GM23248 (cell line): ENCODE results near the gene TFF1. TPM values are rescaled to one million over a fixed set of nuclear protein-coding genes. Genes with fewer than 3 reads are reported as not detected.

ENCODE experiments used
- DNase-seq: peaks from one replicate; pipeline ENCODE4 v3.0.0-alpha.2; 2015
- H2AFZ ChIP-seq: fragments of 200-600 bp; sonication (generic); 2 replicates; pipeline ENCODE4 v1.6.1; 2016; ENCODE audit warnings: antibody characterized with exemption
- H3F3A ChIP-seq: fragments of 200-600 bp; sonication (generic); 2 replicates; pipeline ENCODE4 v1.6.1; 2016; ENCODE audit warnings: mild to moderate bottlenecking, antibody characterized with exemption, mixed run types; ENCODE audit not compliant: insufficient read depth
- H3K27ac ChIP-seq: fragments of 200-600 bp; sonication (generic); 2 replicates; pipeline ENCODE4 v1.5.1; 2016; ENCODE audit warnings: mild to moderate bottlenecking
- H3K27me3 ChIP-seq: fragments of 200-600 bp; sonication (generic); replicated peaks from 2 replicates; pipeline ENCODE4 v1.6.1; 2016; ENCODE audit warnings: mild to moderate bottlenecking; ENCODE audit not compliant: insufficient read depth
- H3K36me3 ChIP-seq: fragments of 200-600 bp; sonication (generic); 2 replicates; pipeline ENCODE4 v1.6.1; 2016; ENCODE audit warnings: low read depth, mild to moderate bottlenecking
- H3K4me1 ChIP-seq: fragments of 200-600 bp; sonication (generic); 2 replicates; pipeline ENCODE4 v1.6.1; 2016; ENCODE audit warnings: mild to moderate bottlenecking; ENCODE audit not compliant: insufficient read depth
- H3K4me2 ChIP-seq: fragments of 200-600 bp; sonication (generic); one replicate; pipeline ENCODE4 v1.6.1; 2016; ENCODE audit warnings: mild to moderate bottlenecking; ENCODE audit not compliant: unreplicated experiment
- H3K4me3 ChIP-seq: fragments of 200-600 bp; sonication (generic); 2 replicates; pipeline ENCODE4 v1.5.1; 2016; ENCODE audit warnings: mild to moderate bottlenecking
- H3K79me2 ChIP-seq: fragments of 200-600 bp; sonication (generic); 2 replicates; pipeline ENCODE4 v1.6.1; 2016; ENCODE audit warnings: mild to moderate bottlenecking; ENCODE audit not compliant: insufficient read depth
- H3K9ac ChIP-seq: fragments of 200-600 bp; sonication (generic); 2 replicates; pipeline ENCODE4 v1.6.1; 2016; ENCODE audit warnings: mild to moderate bottlenecking
- H3K9me2 ChIP-seq: fragments of 200-600 bp; sonication (generic); 2 replicates; pipeline ENCODE4 v1.6.1; 2016; ENCODE audit warnings: mixed run types, mild to moderate bottlenecking, moderate library complexity; ENCODE audit not compliant: insufficient read depth
- H3K9me3 ChIP-seq: fragments of 200-600 bp; sonication (generic); one replicate; pipeline ENCODE4 v1.6.1; 2017; ENCODE audit warnings: low read depth
- H4K20me1 ChIP-seq: fragments of 200-600 bp; sonication (generic); 2 replicates; pipeline ENCODE4 v1.6.0; 2016; ENCODE audit not compliant: insufficient read depth
- EZH2 ChIP-seq: fragments of 200-600 bp; sonication (generic); IDR thresholded peaks from 2 replicates; pipeline ENCODE4 v1.6.1; 2018; ENCODE audit warnings: antibody characterized with exemption, mild to moderate bottlenecking; ENCODE audit not compliant: insufficient read depth, poor library complexity, severe bottlenecking
- EZH2phosphoT487 ChIP-seq: fragments of 200-600 bp; sonication (generic); IDR thresholded peaks from 2 replicates; pipeline ENCODE4 v1.6.1; 2018; ENCODE audit warnings: antibody characterized with exemption, moderate library complexity, mild to moderate bottlenecking, low read depth; ENCODE audit not compliant: insufficient read depth
- WGBS, 2 experiments: methylation state at CpG; one replicate each; pipeline ENCODE4 v1.1.6; 2015 to 2017; ENCODE audit warnings: low lambda C conversion rate in 2 of 2, low coverage in 1 of 2; ENCODE audit errors: missing lambda C conversion rate in 2 of 2; 5-methylcytosine and 5-hydroxymethylcytosine counted together
- in situ Hi-C: fragments of 300-500 bp; cut with MboI; formaldehyde crosslinking; loops from 2 replicates; pipeline ENCODE4 v1.15.0; 2020
- polyA plus RNA-seq: library from polyadenylated mRNA; unstranded; fragments of >200 nt; fragmentation: Nextera tagmentation; extraction: Ambion mirVana; gene quantifications from 2 replicates; pipeline ENCODE4 v1.2.1, GENCODE V29; 2016
- total RNA-seq: library from RNA; depleted of rRNA; stranded (reverse); fragments of >200 nt; shearing (Covaris generic); gene quantifications from 2 replicates; pipeline ENCODE4 v1.2.3, GENCODE V29; 2014

Gene TFF1
- total and polyA plus RNA-seq, 2 experiments from 2014 or later: not detected

DNA sequence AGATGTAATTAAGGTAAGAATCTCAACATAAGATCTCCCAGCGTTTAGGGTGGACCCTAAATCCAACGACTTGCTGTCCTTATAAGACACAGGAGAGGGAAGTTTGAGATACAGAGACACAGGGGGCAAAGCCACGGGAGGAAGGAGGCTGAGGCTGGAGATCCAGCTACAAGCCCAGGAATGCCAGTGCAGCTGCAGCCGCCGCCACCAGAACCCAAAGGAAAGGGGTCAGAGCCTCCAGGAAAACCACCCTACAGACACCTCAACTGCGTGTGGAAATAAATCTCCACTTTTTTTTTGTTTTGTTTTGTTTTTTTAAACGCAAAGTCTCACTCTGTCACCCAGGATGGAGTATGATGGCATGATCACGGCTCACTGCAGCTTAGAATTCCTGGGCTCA, 12.1 kb upstream of the TFF1 start:
- H3F3A ChIP-seq: no peaks in the 10 kb centered on the region
- H3K9ac ChIP-seq: no peak overlapping the region
- no peaks in the 10 kb centered on the region for H3K4me1 ChIP-seq
- no peak for TF ChIP-seq EZH2phosphoT487
- no peak for TF ChIP-seq EZH2
- no peak for DNase-seq
- WGBS, 2 experiments: 30 to 31% methylated on average over 8 of the region's 8 CpGs
- H3K27ac ChIP-seq: no peak overlapping the region
- H4K20me1 ChIP-seq: no peaks in the 10 kb centered on the region
- no peaks in the 10 kb centered on the region for H3K79me2 ChIP-seq
- H3K36me3 ChIP-seq: no peaks in the 10 kb centered on the region
- no peaks in the 10 kb centered on the region for H3K9me2 ChIP-seq
- H3K9me3 ChIP-seq: no peaks in the 10 kb centered on the region
- H3K4me2 ChIP-seq: no peak overlapping the region
- in situ Hi-C loops: no loop called here
- H3K4me3 ChIP-seq: no peak overlapping the region
- H2AFZ ChIP-seq: no peak overlapping the region
- peaks cover 5% of the 10 kb centered on the region for H3K27me3 ChIP-seq

DNA sequence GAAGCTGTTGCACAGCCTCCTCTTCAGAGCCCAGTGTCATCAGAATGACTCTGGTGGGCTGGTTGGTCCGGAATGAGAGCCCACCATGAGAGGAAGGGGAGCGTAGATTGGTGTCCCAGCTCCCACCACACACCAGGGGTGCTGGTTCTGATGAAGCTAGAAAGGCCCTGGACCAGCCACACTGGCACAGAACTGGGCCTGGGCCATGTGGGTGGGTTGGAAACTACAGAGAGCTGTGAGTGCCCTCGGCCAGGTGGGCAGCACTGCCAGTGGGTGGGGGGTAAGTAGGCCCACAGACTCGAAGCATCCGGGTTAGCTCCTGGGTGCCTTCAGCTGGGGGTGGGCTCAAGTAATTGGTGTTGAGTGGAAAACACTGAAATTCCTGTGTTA, 11.6 kb upstream of the TFF1 start:
- no peaks in the 10 kb centered on the region for H3K9me3 ChIP-seq
- TF ChIP-seq EZH2phosphoT487 (no peak), EZH2 (no peak)
- H3K4me3 ChIP-seq: no peak overlapping the region
- H2AFZ ChIP-seq: no peak overlapping the region
- WGBS, 2 experiments: 29 to 34% methylated on average over 5 of the region's 5 CpGs
- peaks cover 5% of the 10 kb centered on the region for H3K27me3 ChIP-seq
- no peak for DNase-seq
- H3F3A ChIP-seq: no peaks in the 10 kb centered on the region
- no peaks in the 10 kb centered on the region for H3K79me2 ChIP-seq
- H3K4me2 ChIP-seq: no peak overlapping the region
- H3K9ac ChIP-seq: no peak overlapping the region
- no peak overlapping the region for H3K27ac ChIP-seq
- H4K20me1 ChIP-seq: no peaks in the 10 kb centered on the region
- in situ Hi-C loops: no loop called here
- H3K36me3 ChIP-seq: no peaks in the 10 kb centered on the region
- H3K4me1 ChIP-seq: no peaks in the 10 kb centered on the region
- no peaks in the 10 kb centered on the region for H3K9me2 ChIP-seq

- Histone ChIP-seq H3K4me2 (no peak overlapping the region), H3K79me2 (no peaks in the 10 kb centered on the region), H4K20me1 (no peaks in the 10 kb centered on the region), H3K27me3 (peaks cover 5% of the 10 kb centered on the region), H3K4me1 (no peaks in the 10 kb centered on the region), H3K36me3 (no peaks in the 10 kb centered on the region), H3K27ac (no peak overlapping the region), H2AFZ (no peak overlapping the region), H3K9me3 (no peaks in the 10 kb centered on the region), H3K9me2 (no peaks in the 10 kb centered on the region), H3K4me3 (no peak overlapping the region), H3K9ac (no peak overlapping the region), H3F3A (no peaks in the 10 kb centered on the region)
- TF ChIP-seq EZH2 (no peak), EZH2phosphoT487 (no peak)
- in situ Hi-C loops: no loop called here
- 50 to 51% methylated on average over 24 of the region's 24 CpGs for WGBS, 2 experiments
- no peak for DNase-seq
Measured at GRCh38 chr21:42377211-42377950, 11.0 kb upstream of the TFF1 start.

- Histone ChIP-seq H3K4me2 (no peak overlapping the region), H4K20me1 (no peaks in the 10 kb centered on the region), H3F3A (no peaks in the 10 kb centered on the region), H3K4me3 (no peak overlapping the region), H2AFZ (no peak overlapping the region), H3K36me3 (no peaks in the 10 kb centered on the region), H3K27ac (no peak overlapping the region), H3K9me3 (no peaks in the 10 kb centered on the region), H3K27me3 (peaks cover 5% of the 10 kb centered on the region), H3K9me2 (no peaks in the 10 kb centered on the region), H3K9ac (no peak overlapping the region), H3K4me1 (no peaks in the 10 kb centered on the region), H3K79me2 (no peaks in the 10 kb centered on the region)
- no peak for TF ChIP-seq EZH2
- no peak for TF ChIP-seq EZH2phosphoT487
- WGBS, 2 experiments: 39 to 46% methylated on average over 31 to 32 of the region's 32 CpGs
- in situ Hi-C loops: no loop called here
- DNase-seq: peak; percentile 17
Measured at GRCh38 chr21:42376338-42376982, 10.1 kb upstream of the TFF1 start.
